ENCODE measurements around the gene CIAPIN1. TPM values are rescaled to one million over a fixed set of nuclear protein-coding genes. Genes with fewer than 3 reads are reported as not detected.

CIAPIN1 gene
- polyA plus RNA-seq, 3 donors = 24.0 to 46.5 (median 42.1) TPM

GRCh38 chr16:57434003-57434402 lies 13.2 kb downstream of the CIAPIN1 start:
- no peak overlapping the region for H3K27ac ChIP-seq (ENCODE audit: low read depth in 1 of 2, low read length in 2 of 2)
- TF ChIP-seq CTCF (IDR thresholded peaks at IDR 0.05) = no peak
- no peaks in the 10 kb centered on the region for H3K27me3 ChIP-seq (ENCODE audit: control insufficient read depth in 2 of 2, insufficient read depth in 2 of 2, low read length in 2 of 2)
- H3K27me3 Mint-ChIP-seq (ENCODE audit: low read depth in 3 of 3) = no peaks in the 10 kb centered on the region
- intact Hi-C loops (cut with micrococcal nuclease) = no loop called here
- no peak for DNase-seq
- no peak overlapping the region for H3K9ac ChIP-seq (ENCODE audit: insufficient read depth, low read length, poor library complexity, severe bottlenecking)
- no peaks in the 10 kb centered on the region for H3K4me1 ChIP-seq (ENCODE audit: control insufficient read depth in 1 of 2, insufficient read depth in 2 of 2, low read length in 2 of 2)
- no peaks in the 10 kb centered on the region for H3K9me3 Mint-ChIP-seq
- no peak overlapping the region for H3K4me3 ChIP-seq (replicated peaks in 1 of 3; ENCODE audit: low read depth in 2 of 3, low read length in 3 of 3)
- no peak overlapping the region for H3K4me3 Mint-ChIP-seq
- H3K27ac Mint-ChIP-seq = no peak overlapping the region
- H3K4me2 ChIP-seq (replicated peaks; ENCODE audit: extremely low read depth, low read length, poor library complexity, severe bottlenecking) = no peak overlapping the region
- H3K36me3 ChIP-seq (replicated peaks in 1 of 2; ENCODE audit: control insufficient read depth in 1 of 2, insufficient read depth in 2 of 2, low read length in 2 of 2) = peaks cover 83 to 98% of the 10 kb centered on the region in 2 donors
- 100% methylated on average over 1 of the region's 2 CpGs for WGBS (ENCODE audit: insufficient coverage)
- H4K20me1 ChIP-seq (ENCODE audit: insufficient read depth, low read length) = no peaks in the 10 kb centered on the region
- H3K79me2 ChIP-seq (ENCODE audit: insufficient read depth, low read length) = no peaks in the 10 kb centered on the region
- H3K36me3 Mint-ChIP-seq = peaks cover 82 to 95% of the 10 kb centered on the region in 2 donors
- no peaks in the 10 kb centered on the region for H3K4me1 Mint-ChIP-seq
- H3K9me3 ChIP-seq (replicated peaks in 1 of 2; ENCODE audit: control insufficient read depth in 1 of 2, insufficient read depth in 1 of 2, low read length in 2 of 2) = no peaks in the 10 kb centered on the region
- H2AFZ ChIP-seq (ENCODE audit: insufficient read depth, low read depth, low read length, poor library complexity, severe bottlenecking) = no peak overlapping the region

- TF ChIP-seq CTCF (IDR thresholded peaks at IDR 0.05) = no peak
- no CpG with 5 or more reads among the region's 3 CpGs for WGBS (ENCODE audit: insufficient coverage)
- Histone ChIP-seq H4K20me1 (ENCODE audit: insufficient read depth, low read length) (no peaks in the 10 kb centered on the region), H3K79me2 (ENCODE audit: insufficient read depth, low read length) (no peaks in the 10 kb centered on the region), H3K4me2 (replicated peaks; ENCODE audit: extremely low read depth, low read length, poor library complexity, severe bottlenecking) (no peak overlapping the region), H3K9me3 (replicated peaks in 1 of 2; ENCODE audit: control insufficient read depth in 1 of 2, insufficient read depth in 1 of 2, low read length in 2 of 2) (no peaks in the 10 kb centered on the region), H2AFZ (ENCODE audit: insufficient read depth, low read depth, low read length, poor library complexity, severe bottlenecking) (no peak overlapping the region), H3K4me3 (replicated peaks in 1 of 3; ENCODE audit: low read depth in 2 of 3, low read length in 3 of 3) (no peak overlapping the region), H3K4me1 (ENCODE audit: control insufficient read depth in 1 of 2, insufficient read depth in 2 of 2, low read length in 2 of 2) (no peaks in the 10 kb centered on the region), H3K27ac (ENCODE audit: low read depth in 1 of 2, low read length in 2 of 2) (no peak overlapping the region), H3K36me3 (replicated peaks in 1 of 2; ENCODE audit: control insufficient read depth in 1 of 2, insufficient read depth in 2 of 2, low read length in 2 of 2) (peaks cover 85 to 98% of the 10 kb centered on the region in 2 donors), H3K9ac (ENCODE audit: insufficient read depth, low read length, poor library complexity, severe bottlenecking) (no peak overlapping the region), H3K27me3 (ENCODE audit: control insufficient read depth in 2 of 2, insufficient read depth in 2 of 2, low read length in 2 of 2) (no peaks in the 10 kb centered on the region)
- no peaks in the 10 kb centered on the region for H3K9me3 Mint-ChIP-seq
- DNase-seq = no peak
- H3K27me3 Mint-ChIP-seq (ENCODE audit: low read depth in 3 of 3) = no peaks in the 10 kb centered on the region
- H3K27ac Mint-ChIP-seq = peak overlapping the region in 1 of 7 donors; percentile 46
- no peak overlapping the region for H3K4me3 Mint-ChIP-seq
- H3K36me3 Mint-ChIP-seq = peaks cover 82 to 94% of the 10 kb centered on the region in 2 donors
- H3K4me1 Mint-ChIP-seq = no peaks in the 10 kb centered on the region
- intact Hi-C loops (cut with micrococcal nuclease) = no loop called here
Observed at GRCh38 chr16:57432989-57433388, 14.2 kb downstream of the CIAPIN1 start.

Measured in CD14-positive monocyte (primary cell).